H1 (cell line): ENCODE data around the gene OOEP. TPM values are rescaled to one million over a fixed set of nuclear protein-coding genes. Genes with fewer than 3 reads are reported as not detected.

ENCODE experiments used
- CTCF ChIA-PET: fragments of 300-600 bp; sonication (Branson Sonifier 250); formaldehyde crosslinking; loops from one replicate; lab custom pipeline; 2021; ENCODE audit not compliant: partially characterized antibody; lab: Charles Lee
- POLR2A ChIA-PET: fragments of 300-600 bp; sonication (Branson Sonifier 250); formaldehyde crosslinking; loops from one replicate; lab custom pipeline; 2021; ENCODE audit warnings: inconsistent platforms; ENCODE audit not compliant: partially characterized antibody; lab: Charles Lee
- DNase-seq, 2 experiments: peaks; one replicate each; pipeline versions ENCODE4 v3.0.0 to v3.0.0-alpha.2; 2010 to 2022; ENCODE audit warnings: low spot score in 2 of 2, low read depth in 1 of 2, mixed read lengths in 1 of 2
- FAIRE-seq: peaks from 2 replicates; lab custom pipeline; 2011; peaks lifted over from hg19 to GRCh38; lab: Jason Lieb, UNC
- H2AFZ ChIP-seq: 2 replicates; pipeline ENCODE4 v1.8.1; 2012; ENCODE audit warnings: low read length, inconsistent platforms
- H2AK5ac ChIP-seq: 2 replicates; pipeline ENCODE4 v1.6.1; 2013; ENCODE audit warnings: low read depth, low read length
- H2BK120ac ChIP-seq: replicated peaks from 2 replicates; pipeline ENCODE3; 2013; ENCODE audit warnings: low read depth, low read length, inconsistent platforms
- H2BK12ac ChIP-seq: 2 replicates; pipeline ENCODE4 v1.6.1; 2013; ENCODE audit warnings: low read depth, low read length
- H2BK15ac ChIP-seq: 2 replicates; pipeline ENCODE4 v1.6.1; 2013; ENCODE audit warnings: low read length
- H2BK20ac ChIP-seq: 2 replicates; pipeline ENCODE4 v1.6.1; 2013; ENCODE audit warnings: low read length
- H2BK5ac ChIP-seq: 2 replicates; pipeline ENCODE4 v1.6.1; 2013; ENCODE audit warnings: low read depth, low read length
- H3K14ac ChIP-seq: 2 replicates; pipeline ENCODE4 v1.6.1; 2013; ENCODE audit warnings: inconsistent platforms; ENCODE audit not compliant: insufficient read length
- H3K18ac ChIP-seq: 2 replicates; pipeline ENCODE4 v1.6.1; 2013; ENCODE audit warnings: low read length; ENCODE audit errors: extremely low read depth
- H3K23ac ChIP-seq: 2 replicates; pipeline ENCODE4 v1.6.1; 2013; ENCODE audit warnings: inconsistent platforms; ENCODE audit not compliant: insufficient read length
- H3K23me2 ChIP-seq: 2 replicates; pipeline ENCODE4 v1.6.1; 2013; ENCODE audit warnings: low read depth, low read length
- H3K27ac ChIP-seq: 2 replicates; pipeline ENCODE4 v1.6.1; 2011; ENCODE audit warnings: low read depth, low read length, inconsistent platforms
- H3K27me3 ChIP-seq, 4 experiments: replicated peaks in 1 of 4; 1 replicate in 1 of 4; 2 replicates in 3 of 4; pipeline versions ENCODE4 v1.6.1 to v1.8.1; 2011 to 2013; ENCODE audit warnings: low read length in 3 of 4, mild to moderate bottlenecking in 3 of 4, inconsistent platforms in 2 of 4, mixed read lengths in 2 of 4, moderate library complexity in 1 of 4; ENCODE audit not compliant: control insufficient read depth in 3 of 4, insufficient read depth in 3 of 4; ENCODE audit errors: extremely low read depth in 1 of 4
- H3K36me3 ChIP-seq, 4 experiments: 2 replicates each; pipeline versions ENCODE4 v1.6.1 to v1.8.1; 2011 to 2013; ENCODE audit warnings: mild to moderate bottlenecking in 4 of 4, low read length in 3 of 4, moderate library complexity in 2 of 4, control low read depth in 1 of 4, inconsistent platforms in 1 of 4; ENCODE audit not compliant: insufficient read depth in 4 of 4, control insufficient read depth in 2 of 4
- H3K4ac ChIP-seq: replicated peaks from 2 replicates; pipeline ENCODE3; 2013; ENCODE audit warnings: low read length, low read depth, mixed read lengths, inconsistent platforms; ENCODE audit not compliant: insufficient read length
- H3K4me1 ChIP-seq, 4 experiments: replicated peaks in 1 of 4; 1 replicate in 1 of 4; 2 replicates in 3 of 4; pipeline versions ENCODE4 v1.6.1 to v1.8.1; 2011 to 2013; ENCODE audit warnings: low read length in 3 of 4, inconsistent platforms in 2 of 4, mixed read lengths in 1 of 4; ENCODE audit not compliant: insufficient read depth in 4 of 4, control insufficient read depth in 3 of 4
- H3K4me2 ChIP-seq, 2 experiments: 2 replicates each; pipeline versions ENCODE4 v1.6.1 to v1.8.1; 2011 to 2013; ENCODE audit warnings: low read depth in 2 of 2, low read length in 2 of 2, control low read depth in 1 of 2, inconsistent platforms in 1 of 2, mild to moderate bottlenecking in 1 of 2; ENCODE audit not compliant: insufficient read depth in 1 of 2
- H3K4me3 ChIP-seq, 4 experiments: fragments of 200-600, 300-600 bp in 1 of 4; sonication (generic), shearing (Covaris generic), sonication (Bioruptor Twin) in 1 of 4; 2 replicates each; pipeline versions ENCODE4 v1.5.1 to v1.8.1; 2011 to 2016; ENCODE audit warnings: low read length in 4 of 4, low read depth in 3 of 4, control low read depth in 2 of 4, inconsistent platforms in 2 of 4, mild to moderate bottlenecking in 2 of 4, mixed read lengths in 1 of 4, moderate library complexity in 1 of 4; ENCODE audit not compliant: insufficient read depth in 2 of 4; ENCODE audit errors: extremely low read depth in 1 of 4
- H3K56ac ChIP-seq: replicated peaks from 2 replicates; pipeline ENCODE3; 2013; ENCODE audit warnings: low read depth, mild to moderate bottlenecking, mixed read lengths, low read length, inconsistent platforms; ENCODE audit not compliant: insufficient read length
- H3K79me1 ChIP-seq: 2 replicates; pipeline ENCODE4 v1.6.1; 2013; ENCODE audit warnings: low read depth, low read length, control low read depth
- H3K79me2 ChIP-seq, 2 experiments: 2 replicates each; pipeline versions ENCODE4 v1.6.1 to v1.8.1; 2012 to 2013; ENCODE audit warnings: low read length in 2 of 2, mild to moderate bottlenecking in 2 of 2, inconsistent platforms in 1 of 2; ENCODE audit not compliant: insufficient read depth in 2 of 2, control insufficient read depth in 1 of 2
- H3K9ac ChIP-seq, 4 experiments: replicated peaks in 1 of 4; 1 replicate in 1 of 4; 2 replicates in 3 of 4; pipeline versions ENCODE4 v1.6.1 to v1.8.1; 2011 to 2013; ENCODE audit warnings: low read depth in 3 of 4, low read length in 3 of 4, control low read depth in 2 of 4, mild to moderate bottlenecking in 2 of 4, moderate library complexity in 2 of 4, inconsistent platforms in 1 of 4; ENCODE audit errors: extremely low read depth in 1 of 4
- H3K9me3 ChIP-seq, 2 experiments: 2 replicates each; pipeline versions ENCODE4 v1.6.1 to v1.8.1; 2012 to 2013; ENCODE audit warnings: mild to moderate bottlenecking in 2 of 2, moderate library complexity in 2 of 2, control low read depth in 1 of 2, inconsistent platforms in 1 of 2, low read depth in 1 of 2, low read length in 1 of 2, mixed read lengths in 1 of 2; ENCODE audit not compliant: insufficient read depth in 2 of 2
- H4K20me1 ChIP-seq, 2 experiments: replicated peaks in 1 of 2; 2 replicates each; pipeline versions ENCODE3 to v1.8.1; 2011 to 2013; ENCODE audit warnings: inconsistent platforms in 2 of 2, low read length in 2 of 2, mild to moderate bottlenecking in 1 of 2; ENCODE audit not compliant: insufficient read depth in 2 of 2, control insufficient read depth in 1 of 2
- H4K5ac ChIP-seq: 2 replicates; pipeline ENCODE4 v1.6.1; 2013; ENCODE audit warnings: low read length, low read depth, mixed read lengths, inconsistent platforms; ENCODE audit not compliant: insufficient read length
- H4K8ac ChIP-seq: 2 replicates; pipeline ENCODE4 v1.8.0; 2013; ENCODE audit warnings: mild to moderate bottlenecking, moderate library complexity, low read length, inconsistent platforms; ENCODE audit not compliant: insufficient read depth; ENCODE audit errors: extremely low read depth
- H4K91ac ChIP-seq: replicated peaks from 2 replicates; pipeline ENCODE3; 2013; ENCODE audit warnings: low read length, mixed read lengths, inconsistent platforms; ENCODE audit not compliant: insufficient read length
- WGBS, 2 experiments: shearing (Covaris generic) in 1 of 2; methylation state at CpG; one replicate each; pipeline versions ENCODE4 v1.1.6 to v1.1.7; 2013 to 2015; ENCODE audit warnings: low lambda C conversion rate in 2 of 2, mixed read lengths in 2 of 2, inconsistent platforms in 1 of 2, low coverage in 1 of 2, missing lambda C conversion rate in 1 of 2; ENCODE audit not compliant: insufficient replicate concordance in 2 of 2, insufficient coverage in 1 of 2, insufficient read length in 1 of 2; ENCODE audit errors: extremely low coverage in 1 of 2, missing lambda C conversion rate in 1 of 2; 5-methylcytosine and 5-hydroxymethylcytosine counted together
- polyA plus RNA-seq, 7 experiments: library from polyadenylated mRNA; depleted of rRNA in 3 of 7; stranded (reverse) in 5 of 7; unstranded in 2 of 7; fragments of >200 nt in 5 of 7; fragments of 200-250 nt in 2 of 7; gene quantifications; 1 replicate in 5 of 7; 2 replicates in 1 of 7; 4 replicates in 1 of 7; pipeline versions ENCODE4 v1.2.1 to v1.2.3, GENCODE V29; 2011 to 2013; ENCODE audit warnings: missing spikeins in 2 of 7, mixed read lengths in 2 of 7
- total RNA-seq: library from RNA; stranded (reverse); fragmentation: NEBNext Ultra II Directional; extraction: Animal tissue kit (Norgen Biotek cat#: 25700); gene quantifications from 2 replicates; pipeline ENCODE4 v1.2.1, GENCODE V29; 2021

OOEP gene
- total and polyA plus RNA-seq, 2 of the 8 experiments (the other 6 are each of a cell fraction or from before 2014, with no cell fraction given): 0.20 to 0.41 TPM

DNA sequence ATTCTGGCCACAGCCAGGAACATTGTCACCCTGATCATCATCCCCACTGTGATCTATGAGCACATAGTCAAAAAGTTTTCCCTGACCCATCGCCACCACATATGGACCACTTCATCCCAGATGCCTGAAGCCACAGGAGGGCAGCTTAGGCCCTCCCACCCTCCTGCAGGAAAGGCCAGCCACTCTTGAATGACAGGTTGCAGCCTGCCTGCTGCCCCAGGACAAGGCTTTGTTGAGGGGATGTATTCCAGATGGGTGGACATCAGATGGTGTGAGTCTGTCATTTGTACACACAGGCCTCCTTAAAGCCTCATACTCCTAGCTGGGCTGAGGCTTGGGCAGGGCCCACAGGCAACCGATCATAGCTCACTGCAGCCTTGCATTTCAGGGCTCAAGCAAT is 46.4 kb downstream of the OOEP start:
- H2AFZ ChIP-seq: no peak overlapping the region
- no peak overlapping the region for H2BK120ac ChIP-seq
- no peak overlapping the region; the same call in 1 of the 2 replicates for H2BK5ac ChIP-seq
- no peak overlapping the region for H4K91ac ChIP-seq
- H3K4me3 ChIP-seq: no peak overlapping the region
- no peaks in the 10 kb centered on the region for H3K23me2 ChIP-seq
- no peak overlapping the region for H3K4me2 ChIP-seq
- POLR2A ChIA-PET: no interaction called here
- H3K9ac ChIP-seq: no peak overlapping the region
- no peaks in the 10 kb centered on the region for H3K4me1 ChIP-seq
- no peak overlapping the region for H3K27ac ChIP-seq
- H3K56ac ChIP-seq: no peak overlapping the region
- CTCF ChIA-PET: interaction anchor here (0.6 to 7.5 kb wide), 7 partner anchors 9 to 706 kb away, joined by 3 to 105 read pairs (median 3); no protein-coding TSS in a partner anchor
- no peak overlapping the region for H3K4ac ChIP-seq
- H3K27me3 ChIP-seq: no peaks in the 10 kb centered on the region
- H3K79me2 ChIP-seq: no peaks in the 10 kb centered on the region
- H2AK5ac ChIP-seq: no peak overlapping the region
- peaks cover 0 to 2% of the 10 kb centered on the region in 2 experiments; a peak in 3 of 4 replicates for H3K9me3 ChIP-seq
- no peaks in the 10 kb centered on the region for H3K36me3 ChIP-seq
- WGBS, 2 experiments: 87% methylated on average over 2 of the region's 2 CpGs; no CpG with 5 or more reads in 1 of the 2 experiments
- H4K8ac ChIP-seq: no peak overlapping the region
- no peak overlapping the region for H3K23ac ChIP-seq
- H3K14ac ChIP-seq: no peak overlapping the region
- no peak overlapping the region for H2BK15ac ChIP-seq
- no peak overlapping the region for H2BK12ac ChIP-seq
- no peak overlapping the region for H2BK20ac ChIP-seq
- no peaks in the 10 kb centered on the region for H4K20me1 ChIP-seq
- no peaks in the 10 kb centered on the region for H3K79me1 ChIP-seq
- H3K18ac ChIP-seq: no peak overlapping the region
- FAIRE-seq (no peak), DNase-seq (no peak)
- no peak overlapping the region for H4K5ac ChIP-seq
